ENCODE measurements around the gene MAGEA8.
"Not testable (repeated sequence)": the region's sequence is repeated elsewhere in the genome, so short reads cannot be mapped to it uniquely, and the experiment has no call there.

MAGEA8 gene

GRCh38 chrX:149927245-149927963 is 46.4 kb downstream of the MAGEA8 start:
- not testable (repeated sequence) for H3K9me2 ChIP-seq (replicated peaks; ENCODE audit: insufficient read depth, low read length); H3F3A ChIP-seq (ENCODE audit: insufficient read depth); H3K27me3 ChIP-seq (ENCODE audit: low read length); H3K4me3 ChIP-seq (ENCODE audit: insufficient read depth, low read length, poor library complexity, severe bottlenecking); H3K9ac ChIP-seq (ENCODE audit: low read length); H3K36me3 ChIP-seq (ENCODE audit: low read length); H3K27ac ChIP-seq (ENCODE audit: low read depth, low read length); H4K20me1 ChIP-seq (ENCODE audit: low read depth, low read length); H3K4me2 ChIP-seq (ENCODE audit: low read depth, low read length, poor library complexity, severe bottlenecking); H3K9me3 ChIP-seq (ENCODE audit: insufficient read depth, low read length); H3K79me2 ChIP-seq (ENCODE audit: insufficient read depth, low read length); H2AFZ ChIP-seq (ENCODE audit: low read depth, low read length, severe bottlenecking)

- H3K27me3 ChIP-seq (ENCODE audit: low read length); H3K4me3 ChIP-seq (ENCODE audit: insufficient read depth, low read length, poor library complexity, severe bottlenecking); H3K9me2 ChIP-seq (replicated peaks; ENCODE audit: insufficient read depth, low read length); H3K27ac ChIP-seq (ENCODE audit: low read depth, low read length); H3K79me2 ChIP-seq (ENCODE audit: insufficient read depth, low read length); H3K9ac ChIP-seq (ENCODE audit: low read length); H3K4me2 ChIP-seq (ENCODE audit: low read depth, low read length, poor library complexity, severe bottlenecking); H3K9me3 ChIP-seq (ENCODE audit: insufficient read depth, low read length); H3K36me3 ChIP-seq (ENCODE audit: low read length); H4K20me1 ChIP-seq (ENCODE audit: low read depth, low read length); H3F3A ChIP-seq (ENCODE audit: insufficient read depth); H2AFZ ChIP-seq (ENCODE audit: low read depth, low read length, severe bottlenecking): not testable (repeated sequence)
Measured at GRCh38 chrX:149927964-149928258, 46.9 kb downstream of the MAGEA8 start.

DNA sequence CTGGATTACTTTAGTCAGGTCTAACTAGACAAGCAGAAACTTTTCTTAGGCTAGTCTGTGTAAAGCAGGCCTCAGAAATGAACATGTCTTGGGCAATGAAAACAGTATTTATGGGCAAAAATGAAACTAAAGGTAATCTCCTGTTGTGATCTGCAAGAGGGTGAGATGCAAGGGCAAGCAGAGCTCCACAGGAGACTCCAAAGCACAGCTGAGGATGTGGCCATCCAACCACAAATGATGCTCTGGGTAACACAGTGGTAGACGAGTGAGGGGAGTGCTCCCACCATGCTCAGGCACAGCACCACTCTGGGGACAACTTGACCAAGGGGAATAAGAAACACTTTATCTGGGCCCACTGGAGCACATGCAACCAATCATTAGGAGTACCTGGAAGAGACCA is 47.7 kb downstream of the MAGEA8 start:
- not testable (repeated sequence) for H3K9ac ChIP-seq (ENCODE audit: low read length); H3K79me2 ChIP-seq (ENCODE audit: insufficient read depth, low read length); H3K27ac ChIP-seq (ENCODE audit: low read depth, low read length)

DNA sequence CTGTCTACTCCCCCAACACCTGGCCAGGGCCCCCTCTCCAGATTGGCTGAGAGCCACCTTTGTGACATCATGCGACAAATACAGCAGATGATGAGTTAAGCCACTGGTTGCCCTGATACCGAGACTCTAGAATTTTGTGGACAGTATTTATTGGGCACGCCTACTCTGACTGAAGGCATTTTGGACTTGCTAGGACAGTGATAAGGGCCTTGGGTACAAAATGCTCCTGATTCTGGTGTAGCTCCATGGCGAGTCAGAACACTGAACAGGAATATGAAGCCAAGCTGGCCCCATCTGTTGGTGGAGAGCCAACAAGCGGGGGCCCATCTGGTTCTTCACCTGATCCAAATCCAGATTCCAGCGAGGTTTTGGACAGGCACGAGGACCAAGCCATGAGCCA is 48.4 kb downstream of the MAGEA8 start, which contains the start of gene HSFX4:
Gene HSFX4, plus strand, starts transcription at position 174 of the 400 bp plus-strand sequence. Its CDS starts 72 bp downstream, at position 246.
- not testable (repeated sequence) for H3K79me2 ChIP-seq (ENCODE audit: insufficient read depth, low read length); H3K4me3 ChIP-seq (ENCODE audit: insufficient read depth, low read length, poor library complexity, severe bottlenecking); H4K20me1 ChIP-seq (ENCODE audit: low read depth, low read length)

More for the DNA sequence above, 47.7 kb downstream of the MAGEA8 start:
- not testable (repeated sequence) for H3K27me3 ChIP-seq (ENCODE audit: low read length); H4K20me1 ChIP-seq (ENCODE audit: low read depth, low read length); H3K9me3 ChIP-seq (ENCODE audit: insufficient read depth, low read length); H3K4me3 ChIP-seq (ENCODE audit: insufficient read depth, low read length, poor library complexity, severe bottlenecking); H3K4me2 ChIP-seq (ENCODE audit: low read depth, low read length, poor library complexity, severe bottlenecking); H3F3A ChIP-seq (ENCODE audit: insufficient read depth); H2AFZ ChIP-seq (ENCODE audit: low read depth, low read length, severe bottlenecking); H3K36me3 ChIP-seq (ENCODE audit: low read length); H3K9me2 ChIP-seq (replicated peaks; ENCODE audit: insufficient read depth, low read length)

GRCh38 chrX:149931355-149931754 is 50.4 kb downstream of the MAGEA8 start:
- H3K9ac ChIP-seq (ENCODE audit: low read length); H3K4me3 ChIP-seq (ENCODE audit: insufficient read depth, low read length, poor library complexity, severe bottlenecking); H3K79me2 ChIP-seq (ENCODE audit: insufficient read depth, low read length); H3K4me2 ChIP-seq (ENCODE audit: low read depth, low read length, poor library complexity, severe bottlenecking); H3K9me2 ChIP-seq (replicated peaks; ENCODE audit: insufficient read depth, low read length); H3K27ac ChIP-seq (ENCODE audit: low read depth, low read length); H4K20me1 ChIP-seq (ENCODE audit: low read depth, low read length); H3F3A ChIP-seq (ENCODE audit: insufficient read depth); H2AFZ ChIP-seq (ENCODE audit: low read depth, low read length, severe bottlenecking); H3K27me3 ChIP-seq (ENCODE audit: low read length); H3K36me3 ChIP-seq (ENCODE audit: low read length); H3K9me3 ChIP-seq (ENCODE audit: insufficient read depth, low read length): not testable (repeated sequence)

More for the DNA sequence above, 48.4 kb downstream of the MAGEA8 start, which contains the start of gene HSFX4:
- H3K27ac ChIP-seq (ENCODE audit: low read depth, low read length); H3K27me3 ChIP-seq (ENCODE audit: low read length); H3K9ac ChIP-seq (ENCODE audit: low read length); H3F3A ChIP-seq (ENCODE audit: insufficient read depth); H2AFZ ChIP-seq (ENCODE audit: low read depth, low read length, severe bottlenecking); H3K9me2 ChIP-seq (replicated peaks; ENCODE audit: insufficient read depth, low read length); H3K9me3 ChIP-seq (ENCODE audit: insufficient read depth, low read length); H3K4me2 ChIP-seq (ENCODE audit: low read depth, low read length, poor library complexity, severe bottlenecking); H3K36me3 ChIP-seq (ENCODE audit: low read length): not testable (repeated sequence)

GRCh38 chrX:149932150-149932549 is 51.2 kb downstream of the MAGEA8 start:
- H3K79me2 ChIP-seq (ENCODE audit: insufficient read depth, low read length); H2AFZ ChIP-seq (ENCODE audit: low read depth, low read length, severe bottlenecking); H3F3A ChIP-seq (ENCODE audit: insufficient read depth); H3K9ac ChIP-seq (ENCODE audit: low read length); H3K4me2 ChIP-seq (ENCODE audit: low read depth, low read length, poor library complexity, severe bottlenecking); H3K27ac ChIP-seq (ENCODE audit: low read depth, low read length); H3K9me2 ChIP-seq (replicated peaks; ENCODE audit: insufficient read depth, low read length); H3K27me3 ChIP-seq (ENCODE audit: low read length); H4K20me1 ChIP-seq (ENCODE audit: low read depth, low read length); H3K4me3 ChIP-seq (ENCODE audit: insufficient read depth, low read length, poor library complexity, severe bottlenecking); H3K9me3 ChIP-seq (ENCODE audit: insufficient read depth, low read length); H3K36me3 ChIP-seq (ENCODE audit: low read length): not testable (repeated sequence)

DNA sequence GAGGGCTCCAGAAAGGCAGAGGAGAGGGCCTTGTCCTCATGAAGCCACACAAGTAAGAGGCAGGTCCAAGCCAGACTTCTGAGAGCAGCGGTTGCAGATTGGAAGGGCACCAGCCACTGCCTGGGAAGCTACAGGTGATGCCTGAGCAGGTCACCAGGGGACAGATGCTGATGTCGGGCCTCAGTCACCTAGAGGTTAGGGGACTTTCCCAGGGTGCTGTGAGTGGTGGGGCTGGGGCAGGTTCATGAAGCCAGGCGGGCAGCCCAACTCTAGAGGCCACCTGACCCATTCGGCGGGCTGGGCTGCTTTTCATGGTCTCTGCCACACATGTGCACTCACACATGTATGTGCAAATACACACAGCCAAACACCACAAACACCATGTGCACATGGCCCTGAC is 52.0 kb downstream of the MAGEA8 start:
- H4K20me1 ChIP-seq (ENCODE audit: low read depth, low read length); H3K9ac ChIP-seq (ENCODE audit: low read length); H3K4me2 ChIP-seq (ENCODE audit: low read depth, low read length, poor library complexity, severe bottlenecking); H3K9me3 ChIP-seq (ENCODE audit: insufficient read depth, low read length); H2AFZ ChIP-seq (ENCODE audit: low read depth, low read length, severe bottlenecking); H3K27me3 ChIP-seq (ENCODE audit: low read length); H3K4me3 ChIP-seq (ENCODE audit: insufficient read depth, low read length, poor library complexity, severe bottlenecking); H3K36me3 ChIP-seq (ENCODE audit: low read length); H3K27ac ChIP-seq (ENCODE audit: low read depth, low read length); H3K79me2 ChIP-seq (ENCODE audit: insufficient read depth, low read length); H3K9me2 ChIP-seq (replicated peaks; ENCODE audit: insufficient read depth, low read length); H3F3A ChIP-seq (ENCODE audit: insufficient read depth): not testable (repeated sequence)

DNA sequence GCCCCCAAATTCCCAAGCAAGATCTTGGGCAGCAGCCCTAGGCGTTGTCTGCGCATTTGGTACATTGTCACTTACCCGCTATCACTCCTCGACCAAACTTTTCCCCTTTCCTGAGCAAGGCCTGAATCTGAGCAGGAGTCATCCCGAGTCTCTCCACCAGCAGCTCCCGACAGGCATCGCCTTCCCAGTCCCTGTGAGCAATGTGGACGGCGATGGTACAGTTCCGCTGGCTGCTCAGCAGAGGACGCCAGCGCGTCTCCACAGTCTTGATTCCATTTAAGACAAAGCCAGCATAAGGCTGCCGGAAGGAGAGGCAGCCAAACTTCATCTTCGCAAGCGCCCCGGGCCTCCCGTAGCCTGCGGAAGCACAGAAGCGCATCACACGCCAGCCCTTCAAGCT is 52.6 kb downstream of the MAGEA8 start:
- H3F3A ChIP-seq (ENCODE audit: insufficient read depth); H3K4me3 ChIP-seq (ENCODE audit: insufficient read depth, low read length, poor library complexity, severe bottlenecking); H3K79me2 ChIP-seq (ENCODE audit: insufficient read depth, low read length); H4K20me1 ChIP-seq (ENCODE audit: low read depth, low read length); H3K4me2 ChIP-seq (ENCODE audit: low read depth, low read length, poor library complexity, severe bottlenecking); H3K36me3 ChIP-seq (ENCODE audit: low read length); H2AFZ ChIP-seq (ENCODE audit: low read depth, low read length, severe bottlenecking); H3K27me3 ChIP-seq (ENCODE audit: low read length); H3K27ac ChIP-seq (ENCODE audit: low read depth, low read length); H3K9ac ChIP-seq (ENCODE audit: low read length); H3K9me3 ChIP-seq (ENCODE audit: insufficient read depth, low read length); H3K9me2 ChIP-seq (replicated peaks; ENCODE audit: insufficient read depth, low read length): not testable (repeated sequence)
